ENCODE results near the gene CFHR4.

DNA sequence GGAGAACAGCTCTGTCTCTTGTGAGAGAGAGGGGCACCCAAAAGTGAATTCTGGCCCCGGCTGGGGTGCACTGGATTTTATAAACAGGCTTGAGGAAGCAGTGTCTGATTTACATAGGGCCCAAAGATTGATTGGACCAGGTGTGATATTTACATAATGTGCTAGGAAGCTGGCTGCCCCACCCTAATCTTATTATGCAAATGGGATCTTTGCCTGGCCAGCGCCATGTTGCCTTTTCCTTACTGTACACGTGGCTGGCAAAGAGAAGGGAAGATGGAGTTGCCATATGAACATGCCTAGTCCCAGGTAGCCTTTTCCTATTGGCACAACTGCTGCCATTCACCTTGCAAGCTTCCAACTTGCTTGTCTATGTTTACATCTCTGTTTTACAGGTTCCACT is 29.0 kb upstream of the CFHR4 start:
- TF ChIP-seq, protein P1, sequence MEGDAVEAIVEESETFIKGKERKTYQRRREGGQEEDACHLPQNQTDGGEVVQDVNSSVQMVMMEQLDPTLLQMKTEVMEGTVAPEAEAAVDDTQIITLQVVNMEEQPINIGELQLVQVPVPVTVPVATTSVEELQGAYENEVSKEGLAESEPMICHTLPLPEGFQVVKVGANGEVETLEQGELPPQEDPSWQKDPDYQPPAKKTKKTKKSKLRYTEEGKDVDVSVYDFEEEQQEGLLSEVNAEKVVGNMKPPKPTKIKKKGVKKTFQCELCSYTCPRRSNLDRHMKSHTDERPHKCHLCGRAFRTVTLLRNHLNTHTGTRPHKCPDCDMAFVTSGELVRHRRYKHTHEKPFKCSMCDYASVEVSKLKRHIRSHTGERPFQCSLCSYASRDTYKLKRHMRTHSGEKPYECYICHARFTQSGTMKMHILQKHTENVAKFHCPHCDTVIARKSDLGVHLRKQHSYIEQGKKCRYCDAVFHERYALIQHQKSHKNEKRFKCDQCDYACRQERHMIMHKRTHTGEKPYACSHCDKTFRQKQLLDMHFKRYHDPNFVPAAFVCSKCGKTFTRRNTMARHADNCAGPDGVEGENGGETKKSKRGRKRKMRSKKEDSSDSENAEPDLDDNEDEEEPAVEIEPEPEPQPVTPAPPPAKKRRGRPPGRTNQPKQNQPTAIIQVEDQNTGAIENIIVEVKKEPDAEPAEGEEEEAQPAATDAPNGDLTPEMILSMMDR (IDR thresholded peaks at IDR 0.05 in 8 of 11, conservative IDR thresholded peaks at IDR 0.05 in 3 of 11), result no peak
- TF ChIP-seq POLR2A (IDR thresholded peaks at IDR 0.05), result no peak

Measured in spleen (tissue), 7 donors.